H1 (cell line): Measurements from ENCODE around the gene TLCD3A. TPM values are rescaled to one million over a fixed set of nuclear protein-coding genes. Genes with fewer than 3 reads are reported as not detected.
A peak's percentile ranks its signal among the peaks of the same experiment; 100 is the strongest.

Source experiments
- BACH1 ChIP-seq: IDR thresholded peaks from 2 replicates; pipeline ENCODE4 v1.6.1; 2012; ENCODE audit warnings: low read length, improper control_type of control experiment
- BCL11A ChIP-seq, 2 experiments: IDR thresholded peaks; one replicate each; pipeline ENCODE4 v1.6.1; 2011; ENCODE audit warnings: low read depth in 2 of 2, low read length in 2 of 2, mild to moderate bottlenecking in 2 of 2
- BRCA1 ChIP-seq: IDR thresholded peaks from 2 replicates; pipeline ENCODE4 v1.6.1; 2012; ENCODE audit warnings: low read depth, low read length, improper control_type of control experiment
- CBX8 ChIP-seq: fragments of 300-800, 300-1000 bp; sonication (generic); IDR thresholded peaks from 2 replicates; pipeline ENCODE4 v1.7.1; 2016; ENCODE audit warnings: low read depth, low read length, borderline replicate concordance
- CEBPB ChIP-seq: IDR thresholded peaks from 2 replicates; pipeline ENCODE4 v1.6.1; 2012; ENCODE audit warnings: low read depth, low read length
- CHD1 ChIP-seq: IDR thresholded peaks from 2 replicates; pipeline ENCODE4 v1.6.1; 2012; ENCODE audit warnings: low read depth, low read length, improper control_type of control experiment
- CREB1 ChIP-seq: IDR thresholded peaks from 2 replicates; pipeline ENCODE4 v1.6.1; 2012; ENCODE audit warnings: inconsistent platforms
- EGR1 ChIP-seq: IDR thresholded peaks from 2 replicates; pipeline ENCODE4 v1.6.1; 2011; ENCODE audit warnings: low read depth, low read length, borderline replicate concordance
- JUND ChIP-seq: IDR thresholded peaks from 2 replicates; pipeline ENCODE4 v1.6.1; 2011; ENCODE audit warnings: mild to moderate bottlenecking, improper control_type of control experiment, low read length
- KDM1A ChIP-seq: fragments of 200-600, 300-600 bp; sonication (generic); IDR thresholded peaks from 2 replicates; pipeline ENCODE4 v1.7.1; 2016; ENCODE audit warnings: mild to moderate bottlenecking, low read length, borderline replicate concordance
- KDM5A ChIP-seq: fragments of 200-600 bp; IDR thresholded peaks from 2 replicates; pipeline ENCODE4 v1.7.1; 2012; ENCODE audit warnings: mild to moderate bottlenecking, low read length, inconsistent platforms, mixed read lengths
- MAFK ChIP-seq: IDR thresholded peaks from 2 replicates; pipeline ENCODE4 v1.6.1; 2012; ENCODE audit warnings: low read depth, mild to moderate bottlenecking, improper control_type of control experiment, low read length
- RAD21 ChIP-seq, 2 experiments: IDR thresholded peaks in 1 of 2; conservative IDR thresholded peaks in 1 of 2; 2 replicates each; pipeline ENCODE4 v1.6.1; 2011; ENCODE audit warnings: low read depth in 2 of 2, low read length in 2 of 2, improper control_type of control experiment in 1 of 2, inconsistent platforms in 1 of 2, mild to moderate bottlenecking in 1 of 2, moderate library complexity in 1 of 2
- RBBP5 ChIP-seq: IDR thresholded peaks from 2 replicates; pipeline ENCODE4 v1.7.1; 2012; ENCODE audit warnings: low read depth, mild to moderate bottlenecking, inconsistent platforms, low read length, moderate library complexity, borderline replicate concordance
- RFX5 ChIP-seq: IDR thresholded peaks from 2 replicates; pipeline ENCODE4 v1.6.1; 2011; ENCODE audit warnings: low read depth, low read length, improper control_type of control experiment, borderline replicate concordance
- RXRA ChIP-seq: IDR thresholded peaks from 2 replicates; pipeline ENCODE4 v1.6.1; 2011; ENCODE audit warnings: low read depth, mild to moderate bottlenecking, low read length, moderate library complexity; ENCODE audit not compliant: insufficient read depth
- SAP30 ChIP-seq: fragments of 300-600 bp; sonication (generic); IDR thresholded peaks from 2 replicates; pipeline ENCODE4 v1.7.1; 2012; ENCODE audit warnings: low read length, moderate library complexity, mild to moderate bottlenecking, inconsistent platforms; ENCODE audit not compliant: insufficient read depth, insufficient replicate concordance
- SIN3A ChIP-seq, 2 experiments: IDR thresholded peaks in 1 of 2; conservative IDR thresholded peaks in 1 of 2; 2 replicates each; pipeline ENCODE4 v1.6.1; 2011 to 2012; ENCODE audit warnings: low read length in 2 of 2, improper control_type of control experiment in 1 of 2, low read depth in 1 of 2, mild to moderate bottlenecking in 1 of 2
- SP4 ChIP-seq: IDR thresholded peaks from 2 replicates; pipeline ENCODE4 v1.6.1; 2012; ENCODE audit warnings: low read length, inconsistent platforms
- SRF ChIP-seq: IDR thresholded peaks from 2 replicates; pipeline ENCODE4 v1.6.1; 2011; ENCODE audit warnings: mild to moderate bottlenecking, low read depth, low read length, moderate library complexity
- SUZ12 ChIP-seq: fragments of 200-600 bp; sonication (generic); IDR thresholded peaks from 2 replicates; pipeline ENCODE4 v1.6.1; 2012; ENCODE audit warnings: mild to moderate bottlenecking, inconsistent platforms, low read length, moderate library complexity, mixed read lengths
- TCF12 ChIP-seq: IDR thresholded peaks from 2 replicates; pipeline ENCODE4 v1.6.1; 2011; ENCODE audit warnings: low read depth, mild to moderate bottlenecking, low read length
- YY1 ChIP-seq: IDR thresholded peaks from 2 replicates; pipeline ENCODE4 v1.6.1; 2011; ENCODE audit warnings: low read depth, mild to moderate bottlenecking, low read length
- polyA plus RNA-seq, 7 experiments: library from polyadenylated mRNA; depleted of rRNA in 3 of 7; stranded (reverse) in 5 of 7; unstranded in 2 of 7; fragments of >200 nt in 5 of 7; fragments of 200-250 nt in 2 of 7; gene quantifications; 1 replicate in 5 of 7; 2 replicates in 1 of 7; 4 replicates in 1 of 7; pipeline versions ENCODE4 v1.2.1 to v1.2.3, GENCODE V29; 2011 to 2013; ENCODE audit warnings: missing spikeins in 2 of 7, mixed read lengths in 2 of 7
- total RNA-seq: library from RNA; stranded (reverse); fragmentation: NEBNext Ultra II Directional; extraction: Animal tissue kit (Norgen Biotek cat#: 25700); gene quantifications from 2 replicates; pipeline ENCODE4 v1.2.1, GENCODE V29; 2021
- TF ChIP-seq, protein P1 (sequence below): IDR thresholded peaks from 2 replicates; pipeline ENCODE4 v1.6.1; 2012; ENCODE audit warnings: low read length, inconsistent platforms

TLCD3A gene
- total and polyA plus RNA-seq, 2 of the 8 experiments (the other 6 are each of a cell fraction or from before 2014, with no cell fraction given), result 26.1 to 48.8 TPM

DNA sequence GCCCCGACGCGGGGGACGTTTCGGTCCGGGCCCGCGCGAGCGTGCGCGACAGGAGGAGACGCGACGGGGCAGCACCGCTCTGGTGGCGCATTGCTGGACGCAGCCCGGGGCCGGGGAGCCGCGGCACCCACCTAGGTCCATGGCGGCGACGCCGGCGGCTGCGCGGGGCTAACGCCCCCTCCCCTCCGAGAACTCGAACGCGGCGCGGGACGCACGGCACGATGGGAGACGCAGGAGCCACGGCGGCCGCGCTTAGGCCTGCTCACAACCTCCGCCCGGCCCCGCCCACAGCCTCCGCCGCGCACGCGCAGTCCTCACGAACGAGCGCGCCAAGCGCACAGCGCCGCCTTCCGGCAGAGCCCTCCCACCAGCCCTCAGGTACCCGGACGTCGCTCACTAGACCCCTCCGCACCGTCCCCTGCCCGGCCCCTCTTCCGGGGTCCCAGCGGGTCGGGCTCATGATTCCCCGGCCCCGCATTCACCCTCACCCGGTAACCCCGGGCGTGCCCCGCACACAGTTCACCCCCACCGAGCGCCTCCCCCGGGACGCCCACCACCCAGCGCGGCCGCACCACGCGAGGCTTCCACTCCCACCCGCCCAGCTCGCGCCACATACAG is 19.7 kb downstream of the TLCD3A start, which contains the start of gene GEMIN4 (continued):
- TF ChIP-seq SP4, result peak; percentile 68; the same call in 1 of the 2 replicates
- no peak; the same call in 1 of the 2 replicates for TF ChIP-seq BACH1
- no peak for TF ChIP-seq MAFK
- no peak; the same call in 1 of the 2 replicates for TF ChIP-seq RBBP5
- TF ChIP-seq, protein P1, sequence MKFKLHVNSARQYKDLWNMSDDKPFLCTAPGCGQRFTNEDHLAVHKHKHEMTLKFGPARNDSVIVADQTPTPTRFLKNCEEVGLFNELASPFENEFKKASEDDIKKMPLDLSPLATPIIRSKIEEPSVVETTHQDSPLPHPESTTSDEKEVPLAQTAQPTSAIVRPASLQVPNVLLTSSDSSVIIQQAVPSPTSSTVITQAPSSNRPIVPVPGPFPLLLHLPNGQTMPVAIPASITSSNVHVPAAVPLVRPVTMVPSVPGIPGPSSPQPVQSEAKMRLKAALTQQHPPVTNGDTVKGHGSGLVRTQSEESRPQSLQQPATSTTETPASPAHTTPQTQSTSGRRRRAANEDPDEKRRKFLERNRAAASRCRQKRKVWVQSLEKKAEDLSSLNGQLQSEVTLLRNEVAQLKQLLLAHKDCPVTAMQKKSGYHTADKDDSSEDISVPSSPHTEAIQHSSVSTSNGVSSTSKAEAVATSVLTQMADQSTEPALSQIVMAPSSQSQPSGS, result no peak
- TF ChIP-seq SAP30, result no peak
- TF ChIP-seq CHD1, result no peak
- no peak for TF ChIP-seq SIN3A (conservative IDR thresholded peaks at IDR 0.05 in 1 of 2, IDR thresholded peaks at IDR 0.05 in 1 of 2; ENCODE audit: low read depth in 1 of 2, low read length in 2 of 2)
- no peak; the same call in 1 of the 2 replicates for TF ChIP-seq JUND
- TF ChIP-seq RXRA, result no peak
- TF ChIP-seq RAD21 (IDR thresholded peaks at IDR 0.05 in 1 of 2, conservative IDR thresholded peaks at IDR 0.05 in 1 of 2; ENCODE audit: low read depth in 2 of 2, low read length in 2 of 2), result peak; percentile 37 to 48; a peak in 3 of 4 replicates
- TF ChIP-seq KDM5A, result no peak
- TF ChIP-seq TCF12, result no peak
- no peak for TF ChIP-seq BRCA1
- no peak for TF ChIP-seq EGR1
- TF ChIP-seq KDM1A, result no peak
- no peak for TF ChIP-seq BCL11A (IDR thresholded peaks at IDR 0.05; ENCODE audit: low read depth in 2 of 2, low read length in 2 of 2)
- no peak for TF ChIP-seq CBX8
- TF ChIP-seq YY1, result peak; percentile 4; the same call in 1 of the 2 replicates
- no peak for TF ChIP-seq RFX5
- no peak for TF ChIP-seq CEBPB
- peak; percentile 63; the same call in 1 of the 2 replicates for TF ChIP-seq CREB1
- no peak for TF ChIP-seq SRF
- TF ChIP-seq SUZ12, result no peak
